G401 (cell line): Measurements from ENCODE around the gene ABL2. TPM values are rescaled to one million over a fixed set of nuclear protein-coding genes. Genes with fewer than 3 reads are reported as not detected.
"Not testable (repeated sequence)": the region's sequence is repeated elsewhere in the genome, so short reads cannot be mapped to it uniquely, and the experiment has no call there.

Experiments
- DNase-seq: peaks from one replicate; pipeline ENCODE4 v3.0.0-alpha.2; 2015; ENCODE audit warnings: low spot score
- in situ Hi-C: cut with HindIII; loops from 2 replicates; pipeline ENCODE4 v1.10.0; 2016; ENCODE audit warnings: low sequenced_read_pairs, mixed read lengths
- total RNA-seq: library from RNA; depleted of rRNA; stranded (reverse); fragments of >200 nt; shearing (Covaris generic); gene quantifications from 2 replicates; pipeline ENCODE4 v1.2.3, GENCODE V29; 2014

The ABL2 gene
- total RNA-seq, 1 experiment from 2014 or later: 10.2 TPM

DNA sequence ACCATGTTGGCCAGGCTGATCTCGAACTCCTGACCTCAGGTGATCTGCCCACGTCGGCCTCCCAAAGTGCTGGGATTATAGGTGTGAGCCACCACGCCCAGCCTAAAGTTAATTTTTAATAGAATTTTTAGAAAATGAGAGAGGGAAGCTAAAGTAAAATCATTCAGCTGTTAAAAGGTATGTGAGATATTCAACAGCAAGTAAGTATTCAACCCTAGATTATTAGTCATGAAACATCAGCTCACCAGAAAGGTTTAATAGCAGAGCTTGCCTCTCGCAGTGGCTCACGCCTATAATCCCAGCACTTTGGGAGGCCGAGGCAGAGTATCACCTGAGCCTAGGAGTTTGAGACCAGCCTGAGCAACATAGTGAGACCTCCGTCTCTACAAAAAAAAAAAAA lies 5.0 kb downstream of the ABL2 start:
- in situ Hi-C loops, DNase-seq: not testable (repeated sequence)

DNA sequence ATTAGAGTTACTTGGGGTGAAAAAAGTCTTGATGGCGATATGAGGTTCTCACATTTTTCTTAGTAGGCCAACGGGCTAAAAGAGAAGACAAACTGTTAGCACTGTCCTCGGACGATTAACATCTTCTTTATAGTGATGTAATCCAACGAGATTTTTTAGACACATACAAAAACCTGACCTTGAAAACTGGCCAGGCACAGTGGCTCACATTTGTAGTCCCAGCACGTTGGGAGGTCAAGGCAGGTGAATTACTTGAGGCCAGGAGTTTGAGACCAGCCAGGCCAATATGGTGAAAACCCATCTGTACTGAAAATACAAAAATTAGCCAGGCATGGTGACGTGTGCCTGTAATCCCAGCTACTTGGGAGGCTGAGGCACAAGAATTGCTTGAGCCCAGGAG lies 8.4 kb downstream of the ABL2 start:
- DNase-seq, in situ Hi-C loops: not testable (repeated sequence)

DNA sequence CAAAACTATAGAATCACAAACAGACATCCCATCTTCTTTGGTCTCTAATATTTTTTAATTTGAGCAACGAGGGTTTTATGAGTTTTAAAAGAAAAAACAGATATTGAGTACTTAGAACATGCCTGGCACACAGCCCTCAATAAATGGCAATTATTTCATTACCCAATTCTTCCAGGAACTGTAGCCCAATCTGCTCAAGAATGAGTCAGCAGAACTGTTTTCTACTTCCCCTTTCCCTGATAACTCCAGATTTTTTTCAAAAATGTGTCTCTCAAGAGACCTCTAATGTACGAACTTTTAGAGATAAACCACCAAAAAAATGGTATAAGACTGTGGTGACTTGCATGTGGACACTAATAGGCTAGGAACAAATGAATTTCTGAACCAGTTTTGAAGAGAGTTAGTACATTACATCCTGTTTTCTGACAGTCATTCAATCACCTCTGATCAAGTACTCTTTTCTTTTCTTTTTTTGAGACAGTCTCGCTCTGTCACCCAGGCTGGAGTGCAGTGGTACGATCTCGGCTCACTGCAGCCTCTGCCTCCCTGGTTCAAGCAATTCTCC lies 11.5 kb downstream of the ABL2 start:
- DNase-seq: no peak
- in situ Hi-C loops: no loop called here

DNA sequence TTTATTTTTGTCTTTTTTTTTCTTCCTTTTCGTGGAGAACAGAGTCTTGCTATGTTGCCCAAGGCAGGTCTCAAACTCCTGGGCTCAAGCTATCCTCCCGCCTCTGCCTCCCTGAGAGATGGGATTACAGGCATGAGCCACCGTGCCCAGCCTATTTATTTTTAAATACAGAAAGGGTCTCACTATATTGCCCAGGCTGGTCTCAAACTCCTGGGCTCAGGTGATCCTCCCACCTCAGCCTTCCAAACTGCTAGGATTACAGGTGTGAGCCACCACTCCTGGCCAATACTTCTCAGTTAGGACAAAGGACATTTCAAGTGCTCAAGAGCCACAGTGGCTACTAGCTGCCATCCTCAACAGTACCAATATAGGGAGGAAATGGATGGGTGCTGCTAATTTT lies 16.2 kb downstream of the ABL2 start:
- in situ Hi-C loops, DNase-seq: not testable (repeated sequence)

DNA sequence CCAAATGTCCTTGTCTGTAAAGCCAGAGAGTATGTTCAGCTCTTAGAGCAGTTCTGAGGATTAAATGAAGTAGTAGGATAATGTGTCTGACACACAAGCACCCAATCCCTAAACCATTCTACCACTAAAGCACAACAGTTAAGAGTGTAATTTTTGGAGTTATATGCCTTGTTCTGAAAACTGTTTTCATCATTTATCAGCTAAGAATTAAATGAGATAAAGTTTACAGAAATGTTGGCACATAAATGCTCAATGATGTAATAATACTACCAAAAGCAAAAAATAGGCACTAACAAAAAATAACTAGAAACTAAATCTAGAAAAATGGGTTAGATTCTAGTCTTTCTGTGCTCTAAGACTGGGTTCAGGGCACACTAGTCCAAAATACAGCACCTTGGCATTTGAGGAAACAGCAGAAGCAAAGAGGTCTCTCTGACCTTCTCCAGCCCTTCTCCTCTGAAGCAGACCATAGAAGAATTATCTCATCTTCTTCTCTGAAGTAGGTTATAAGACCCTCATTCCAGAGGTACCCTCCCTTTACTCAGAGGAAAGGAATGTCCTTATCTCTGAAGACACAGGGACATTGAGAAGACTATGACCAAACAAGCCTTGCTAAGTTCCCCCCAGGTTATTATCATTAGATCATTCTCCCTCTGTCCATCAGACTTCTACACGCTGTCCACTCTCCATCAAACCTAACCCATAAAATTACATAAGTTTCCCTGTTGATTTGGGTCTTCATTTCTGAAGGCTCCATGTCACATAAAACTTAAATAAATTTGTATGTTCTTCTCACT lies 20.6 kb downstream of the ABL2 start:
- DNase-seq: no peak
- in situ Hi-C loops: no loop called here

DNA sequence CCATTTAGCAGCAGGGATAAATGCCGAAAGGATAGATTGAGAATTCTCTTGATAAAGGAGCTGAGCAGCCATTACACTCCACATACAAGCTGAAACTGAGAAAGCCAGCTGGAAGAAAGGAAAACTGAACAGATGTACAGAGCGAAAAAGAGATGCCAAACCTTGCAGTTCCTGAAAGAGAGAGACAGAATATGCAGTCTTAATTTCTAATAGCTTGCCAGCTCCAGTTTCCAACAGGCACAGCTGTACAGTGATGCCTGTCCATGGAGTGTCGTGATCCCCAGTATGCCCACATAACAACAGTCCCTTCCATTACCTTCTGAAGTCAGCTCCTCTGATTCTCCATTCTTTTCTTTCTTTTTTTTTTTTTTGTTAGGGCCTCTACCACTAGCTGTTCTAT lies 22.7 kb downstream of the ABL2 start:
- peak; percentile 62 for DNase-seq
- in situ Hi-C loops: no loop called here

DNA sequence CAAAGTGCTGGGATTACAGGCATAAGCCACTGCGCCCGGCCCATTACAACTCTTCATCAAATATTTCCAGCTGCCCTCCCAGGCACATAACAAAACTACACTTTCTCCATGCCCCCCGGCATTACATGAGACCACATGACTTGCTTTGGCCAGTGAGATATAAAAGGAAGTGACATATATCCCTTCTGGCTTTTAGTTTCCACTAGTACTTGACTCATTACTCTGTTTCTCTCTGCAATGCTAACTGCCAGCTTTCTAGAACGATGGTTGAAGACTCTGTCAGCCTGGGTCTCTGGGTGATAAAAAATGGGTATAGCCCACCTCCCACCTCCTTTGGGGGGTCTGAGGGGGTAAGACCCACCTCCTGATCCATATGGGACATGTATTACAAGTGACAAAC lies 24.2 kb downstream of the ABL2 start:
- in situ Hi-C loops: no loop called here
- DNase-seq: no peak

DNA sequence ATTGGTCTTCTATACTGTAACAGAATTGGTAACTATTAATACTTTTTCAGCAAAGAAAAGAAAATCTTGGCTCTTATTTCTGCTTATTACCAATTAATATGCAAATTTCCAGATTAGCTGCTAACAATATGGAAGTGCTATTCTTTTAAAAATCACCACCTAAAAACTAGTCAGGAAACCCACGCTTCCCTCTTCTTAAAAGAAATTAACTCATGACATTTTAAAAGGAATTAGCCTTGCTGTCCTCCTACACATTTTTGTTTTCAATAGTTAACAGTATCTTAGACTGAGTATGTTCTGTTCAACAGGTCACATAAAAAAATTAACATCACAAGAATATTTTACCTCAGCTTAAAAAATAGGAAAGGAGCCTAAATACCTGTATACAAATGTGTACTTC lies 27.3 kb downstream of the ABL2 start:
- in situ Hi-C loops: no loop called here
- DNase-seq: no peak

DNA sequence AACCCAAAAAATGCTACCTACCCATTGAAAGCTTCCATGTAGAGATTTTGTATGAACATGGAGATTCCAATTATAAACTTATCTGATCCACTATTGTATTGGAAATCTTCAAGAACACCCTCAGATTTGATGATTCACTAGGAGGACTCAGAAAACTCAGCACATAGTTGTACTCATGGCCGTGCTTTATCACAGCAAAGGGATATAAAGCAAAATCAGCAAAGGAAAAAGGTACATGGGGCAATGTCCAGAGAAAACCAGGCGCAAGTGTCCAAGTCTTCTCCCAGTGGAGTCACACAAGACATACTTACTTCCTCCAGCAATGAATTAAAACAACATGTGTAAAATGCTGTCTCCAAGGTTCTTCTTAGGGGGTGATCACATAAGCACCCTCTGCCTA lies 28.9 kb downstream of the ABL2 start:
- in situ Hi-C loops: no loop called here

DNA sequence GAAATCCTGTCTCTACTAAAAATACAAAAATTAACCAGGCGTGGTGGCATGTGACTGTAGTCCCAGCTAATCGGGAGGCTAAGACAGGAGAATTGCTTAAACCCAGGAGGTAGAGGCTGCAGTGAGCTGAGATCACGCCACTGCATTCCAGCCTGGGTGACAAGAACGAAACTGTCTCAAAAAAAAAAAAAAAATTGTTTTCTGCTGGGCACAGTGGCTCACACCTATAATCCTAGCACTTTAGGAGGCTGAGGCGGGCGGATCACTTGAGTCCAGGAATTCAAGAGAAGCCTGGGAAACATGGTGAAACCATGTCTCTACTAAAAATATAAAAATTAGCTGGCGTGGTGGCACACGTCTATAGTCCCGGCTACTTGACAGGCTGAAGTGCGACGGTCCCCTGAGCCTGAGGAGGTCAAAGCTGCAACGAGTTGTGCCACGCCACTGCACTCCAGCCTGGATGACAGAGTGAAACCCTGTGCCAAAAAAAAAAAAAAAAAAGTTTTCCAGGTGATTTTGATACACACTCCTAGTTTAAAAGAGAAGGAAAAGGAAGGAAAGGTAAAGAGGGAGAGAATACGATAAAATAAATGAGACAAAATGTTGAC lies 31.7 kb downstream of the ABL2 start:
- in situ Hi-C loops: no loop called here
- DNase-seq: no peak

More for the DNA sequence above, 28.9 kb downstream of the ABL2 start:
- DNase-seq: no peak

DNA sequence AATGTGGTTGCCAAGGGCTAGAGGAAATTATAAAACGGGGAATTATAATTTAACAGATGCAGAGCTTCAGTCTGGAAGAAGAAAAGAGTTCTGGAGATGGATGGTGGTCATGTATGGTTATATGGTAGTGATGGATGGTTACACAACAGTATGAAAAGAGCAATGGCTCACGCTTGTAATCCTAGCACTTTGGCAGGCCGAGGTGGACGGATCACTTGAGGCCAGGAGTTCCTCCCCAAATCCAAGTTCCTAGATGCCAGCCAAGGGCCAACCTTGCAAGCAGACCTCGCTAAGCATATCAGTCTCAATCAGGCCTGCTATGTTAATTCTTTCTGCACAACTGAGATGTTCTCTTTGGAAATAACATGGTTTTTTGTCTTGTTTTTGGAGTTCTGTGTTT lies 33.6 kb downstream of the ABL2 start:
- in situ Hi-C loops, DNase-seq: not testable (repeated sequence)

DNA sequence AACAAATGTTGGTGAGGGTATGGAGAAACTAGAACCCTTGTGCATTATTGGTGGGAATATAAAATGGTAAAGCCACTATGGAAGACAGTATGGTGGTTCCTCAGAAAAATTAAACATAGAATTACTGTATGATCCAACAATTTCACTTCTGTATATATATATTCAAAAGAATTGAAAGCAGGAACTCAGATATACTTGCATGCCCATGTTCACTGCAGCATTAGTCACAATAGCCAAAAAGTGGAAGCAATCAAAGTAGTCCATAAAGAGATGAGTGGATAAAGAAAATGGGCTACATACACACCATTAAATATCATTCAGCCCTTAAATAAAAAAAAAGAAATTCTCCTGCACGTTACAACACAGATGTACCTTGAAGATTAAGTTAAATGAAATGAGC lies 34.1 kb downstream of the ABL2 start:
- DNase-seq: no peak
- in situ Hi-C loops: no loop called here

DNA sequence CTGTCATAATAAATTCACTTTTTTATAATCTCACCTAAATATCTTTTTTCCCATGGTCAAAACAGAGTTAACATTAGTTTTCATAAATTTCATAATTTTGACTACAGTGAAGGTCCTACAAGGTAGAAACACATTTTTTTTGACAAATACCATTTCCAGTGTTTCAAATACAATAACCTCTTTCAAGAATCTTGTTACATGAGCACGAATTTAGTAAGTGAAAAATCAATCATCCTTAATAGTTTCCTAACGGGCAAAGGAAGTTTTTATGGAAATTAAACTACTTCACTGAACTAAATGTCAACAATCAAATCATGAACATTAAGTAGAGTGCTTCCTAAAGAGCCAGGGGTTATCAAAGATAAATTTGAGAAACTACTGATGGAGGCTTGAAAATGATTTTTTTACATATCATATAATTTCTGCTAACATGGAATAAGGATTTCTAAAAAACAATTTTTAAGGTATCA lies 35.4 kb downstream of the ABL2 start:
- in situ Hi-C loops: no loop called here
- DNase-seq: no peak

DNA sequence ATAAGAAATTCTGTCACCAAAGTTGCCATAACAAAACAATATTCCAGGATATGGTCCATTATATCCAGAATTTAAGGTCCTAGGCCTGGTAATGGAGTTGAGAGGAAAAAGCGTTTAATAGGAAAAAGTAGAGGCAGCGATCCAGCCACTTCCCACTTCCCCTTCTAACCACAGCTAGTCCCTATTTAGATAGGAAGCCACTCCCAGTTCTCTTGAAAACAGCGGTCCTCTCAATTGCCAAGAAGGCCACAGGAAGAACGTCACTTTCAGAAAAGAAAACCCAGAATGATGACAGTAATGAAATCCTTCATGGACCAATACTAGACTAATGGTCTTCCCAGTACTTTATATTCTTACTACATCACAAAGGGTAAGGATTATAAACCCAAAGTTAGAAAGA lies 38.6 kb downstream of the ABL2 start:
- in situ Hi-C loops: no loop called here
- DNase-seq: no peak

DNA sequence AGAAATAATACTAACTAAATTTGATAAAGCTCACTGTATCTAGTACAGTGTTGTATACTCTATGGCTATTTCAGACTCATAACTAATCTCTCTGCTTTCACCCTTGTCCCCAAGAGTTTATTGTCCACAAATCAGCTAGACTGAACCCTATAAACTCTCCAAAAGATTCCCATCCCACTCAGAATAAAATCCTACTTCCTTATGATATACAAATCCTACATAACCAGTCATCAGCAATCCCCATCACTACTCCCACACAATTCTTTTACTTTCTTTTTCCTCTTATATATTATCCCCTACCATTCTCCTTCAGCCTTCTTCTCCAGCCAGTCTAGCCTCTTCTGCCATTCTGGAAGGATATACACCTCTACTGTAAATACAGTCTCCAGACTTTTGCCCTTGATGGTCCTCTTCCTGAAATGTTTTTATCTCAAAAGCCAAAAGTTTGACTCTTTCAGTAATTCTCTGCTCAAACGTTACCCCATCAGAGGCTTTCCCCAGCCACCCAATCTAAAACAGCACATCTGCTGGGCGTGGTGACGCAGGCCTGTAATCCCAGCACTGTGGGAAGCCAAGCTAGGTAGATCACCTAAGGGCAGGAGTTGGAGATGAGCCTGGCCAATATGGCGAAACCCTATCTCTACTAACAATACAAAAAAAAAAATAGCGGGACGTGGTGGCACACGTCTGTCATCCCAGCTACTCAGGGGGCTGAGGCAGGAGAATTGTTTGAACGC lies 41.6 kb downstream of the ABL2 start:
- DNase-seq: no peak
- in situ Hi-C loops: no loop called here

DNA sequence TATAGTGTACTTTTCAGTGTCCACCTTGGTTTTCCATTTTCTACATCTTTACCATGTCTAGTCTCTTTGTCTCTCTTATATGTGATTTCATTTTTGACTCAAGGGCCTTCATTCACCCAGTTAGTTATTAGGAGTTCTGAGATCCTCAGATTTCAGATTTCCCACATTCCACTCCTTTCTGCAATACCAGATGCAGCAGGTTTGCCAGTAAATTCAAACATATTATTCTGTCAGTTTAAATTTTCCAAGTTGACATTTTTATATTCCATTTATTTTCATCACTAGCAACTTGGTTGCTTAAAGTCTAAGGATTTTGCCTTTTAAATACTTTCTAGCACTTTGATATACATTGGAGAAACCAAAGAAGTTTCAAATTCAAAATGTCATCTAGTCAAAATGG lies 42.4 kb downstream of the ABL2 start:
- DNase-seq: no peak
- in situ Hi-C loops: no loop called here

DNA sequence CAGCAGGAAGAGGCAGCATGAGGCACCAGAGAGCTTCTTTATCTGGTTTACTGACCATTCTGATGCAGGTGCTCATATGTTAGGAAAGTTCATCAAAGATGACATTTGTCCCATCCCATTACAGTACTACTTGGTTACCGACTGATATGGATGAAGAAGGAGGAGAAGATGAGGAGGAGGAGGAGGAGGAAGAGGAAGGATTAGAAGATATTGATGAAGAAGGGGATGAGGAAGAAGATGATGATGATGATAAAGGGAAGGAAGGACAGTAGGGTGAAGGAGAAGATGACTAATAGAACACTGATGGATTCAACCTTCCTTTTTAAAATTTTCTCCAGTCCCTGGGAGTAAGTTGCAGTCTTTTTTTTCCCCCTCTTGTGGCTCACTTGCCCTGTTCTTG lies 45.1 kb downstream of the ABL2 start:
- in situ Hi-C loops: no loop called here
- no peak for DNase-seq

DNA sequence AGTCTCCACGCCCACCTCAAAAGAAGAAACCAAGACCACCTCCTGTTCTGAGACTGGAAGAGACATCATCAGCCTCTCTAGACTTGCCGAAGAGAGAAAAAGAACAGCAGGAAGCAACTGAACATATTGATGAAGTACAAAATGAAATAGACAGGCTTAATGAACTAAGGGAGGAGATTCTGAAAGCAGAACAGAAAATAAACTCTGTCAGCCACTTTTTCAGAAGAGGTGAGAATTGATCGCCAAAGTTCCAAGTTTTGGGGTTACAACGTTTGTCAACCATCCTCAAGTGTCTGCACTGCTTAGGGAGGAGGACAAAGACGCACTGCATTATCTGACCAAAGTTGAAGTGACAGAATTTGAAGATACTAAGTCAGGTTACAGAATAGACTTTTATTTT lies 45.6 kb downstream of the ABL2 start:
- in situ Hi-C loops: no loop called here
- DNase-seq: no peak

DNA sequence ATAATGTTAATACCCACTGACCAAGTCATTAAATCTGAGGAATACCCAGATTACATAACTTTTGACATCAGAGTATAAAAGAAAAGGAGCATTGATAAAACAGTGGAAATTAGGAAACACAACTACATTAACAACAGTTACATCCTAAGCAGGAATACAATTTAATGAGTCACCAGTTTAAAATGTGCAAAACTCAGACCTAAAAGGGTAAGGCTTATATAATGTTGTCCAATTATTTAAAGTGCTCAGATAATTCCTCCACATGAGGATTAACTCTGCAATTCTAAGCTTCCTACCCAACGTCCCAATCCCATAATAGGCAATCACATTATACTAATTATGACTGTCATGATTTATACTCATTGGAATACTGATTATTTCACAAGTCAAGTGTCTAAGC lies 50.5 kb downstream of the ABL2 start:
- in situ Hi-C loops: loop anchor here (5.0 kb wide), 1 partner anchor 47 kb away; no protein-coding TSS in a partner anchor
- DNase-seq: no peak

DNA sequence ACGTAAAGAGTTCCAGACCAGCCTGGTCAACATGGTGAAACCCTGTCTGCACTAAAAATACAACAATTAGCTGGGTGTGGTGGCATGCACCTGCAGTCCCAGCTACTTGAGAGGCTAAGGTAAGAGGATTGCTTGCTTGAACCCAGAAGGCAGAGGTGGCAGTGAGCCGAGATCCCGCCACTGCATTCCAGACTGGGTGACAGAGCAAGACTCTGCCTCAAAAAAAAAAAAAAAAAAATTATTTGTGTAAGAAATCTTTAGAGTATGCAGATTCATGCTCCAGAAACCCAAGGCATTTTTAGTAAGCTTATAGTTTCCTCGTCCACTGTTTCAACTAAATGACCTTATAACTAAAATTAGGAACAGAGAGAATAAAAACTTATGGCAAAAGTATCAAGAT lies 51.3 kb downstream of the ABL2 start:
- no peak for DNase-seq
- in situ Hi-C loops: loop anchor here (5.0 kb wide), 1 partner anchor 46 kb away; no protein-coding TSS in a partner anchor
